Endothelial cell of umbilical vein (primary cell): Measurements from ENCODE around the gene GARIN5A. TPM values are rescaled to one million over a fixed set of nuclear protein-coding genes. Genes with fewer than 3 reads are reported as not detected.
"Not testable (repeated sequence)": the region's sequence is repeated elsewhere in the genome, so short reads cannot be mapped to it uniquely, and the experiment has no call there.

Source experiments
- BruUV-seq: library from RNA; stranded (reverse); fragments of 400-500 nt; replicated peaks from 2 replicates; lab custom pipeline; 2021; lab: Mats Ljungman, UMichigan
- CTCF ChIA-PET: fragments of 300-600, 350-600 bp; sonication (Branson Sonifier 250); formaldehyde crosslinking; loops from one replicate; lab custom pipeline; 2021; ENCODE audit warnings: antibody characterized with exemption, inconsistent platforms; lab: Charles Lee
- POLR2A ChIA-PET: fragments of 300-600, 350-600 bp; sonication (Branson Sonifier 250); formaldehyde crosslinking; loops from one replicate; lab custom pipeline; 2021; ENCODE audit warnings: antibody characterized with exemption, inconsistent platforms; lab: Charles Lee
- DNase-seq: peaks from one replicate; pipeline ENCODE4 v3.0.0-alpha.2; 2011; ENCODE audit warnings: low read depth, low spot score
- FAIRE-seq: peaks from 2 replicates; lab custom pipeline; 2011; peaks lifted over from hg19 to GRCh38; lab: Jason Lieb, UNC
- H2AFZ ChIP-seq: 2 replicates; pipeline ENCODE4 v1.6.0; 2012; ENCODE audit warnings: low read depth, low read length, control low read depth, inconsistent platforms
- H3K27ac ChIP-seq: 2 replicates; pipeline ENCODE4 v1.5.1; 2011; ENCODE audit warnings: low read depth, mild to moderate bottlenecking, control low read depth, low read length, moderate library complexity; ENCODE audit not compliant: insufficient read depth
- H3K27me3 ChIP-seq, 2 experiments: 2 replicates each; pipeline versions ENCODE4 v1.6.0 to v1.6.1; 2011; ENCODE audit warnings: low read length in 2 of 2, mixed read lengths in 1 of 2; ENCODE audit not compliant: control insufficient read depth in 2 of 2, insufficient read depth in 2 of 2
- H3K36me3 ChIP-seq, 2 experiments: 2 replicates in 1 of 2; 3 replicates in 1 of 2; pipeline ENCODE4 v1.5.1; 2011; ENCODE audit warnings: low read length in 2 of 2, mild to moderate bottlenecking in 1 of 2, moderate library complexity in 1 of 2; ENCODE audit not compliant: control insufficient read depth in 2 of 2, insufficient read depth in 2 of 2; ENCODE audit errors: extremely low read depth in 1 of 2
- H3K4me1 ChIP-seq: 3 replicates; pipeline ENCODE4 v1.5.1; 2011; ENCODE audit warnings: mild to moderate bottlenecking, low read length; ENCODE audit not compliant: control insufficient read depth, insufficient read depth; ENCODE audit errors: extremely low read depth
- H3K4me2 ChIP-seq: 2 replicates; pipeline ENCODE4 v1.6.1; 2011; ENCODE audit warnings: low read length, control low read depth, mixed read lengths; ENCODE audit not compliant: insufficient read depth
- H3K4me3 ChIP-seq, 3 experiments: fragments of 200-600 bp in 1 of 3; sonication (generic), shearing (Covaris generic) in 1 of 3; replicated peaks in 1 of 3; 2 replicates each; pipeline ENCODE4 v1.5.1; 2011 to 2016; ENCODE audit warnings: control low read depth in 3 of 3, low read length in 3 of 3, mild to moderate bottlenecking in 2 of 3, inconsistent platforms in 1 of 3, low read depth in 1 of 3, moderate library complexity in 1 of 3; ENCODE audit not compliant: insufficient read depth in 1 of 3
- H3K79me2 ChIP-seq: 2 replicates; pipeline ENCODE4 v1.6.0; 2012; ENCODE audit warnings: low read length, inconsistent platforms; ENCODE audit not compliant: control insufficient read depth, insufficient read depth
- H3K9ac ChIP-seq: replicated peaks from 2 replicates; pipeline ENCODE3; 2011; ENCODE audit warnings: low read length, control low read depth; ENCODE audit not compliant: insufficient read depth; ENCODE audit errors: extremely low read depth
- H3K9me1 ChIP-seq: replicated peaks from 3 replicates; pipeline ENCODE4 v1.6.0; 2011; ENCODE audit warnings: mild to moderate bottlenecking, low read length; ENCODE audit not compliant: control insufficient read depth, insufficient read depth; ENCODE audit errors: extremely low read depth
- H3K9me3 ChIP-seq: replicated peaks from 2 replicates; pipeline ENCODE4 v1.5.1; 2012; ENCODE audit warnings: low read length, inconsistent platforms; ENCODE audit not compliant: control insufficient read depth, insufficient read depth
- H4K20me1 ChIP-seq: replicated peaks from 2 replicates; pipeline ENCODE3; 2011; ENCODE audit warnings: mild to moderate bottlenecking, low read length; ENCODE audit not compliant: control insufficient read depth, insufficient read depth; ENCODE audit errors: extremely low read depth
- EZH2 ChIP-seq: IDR thresholded peaks from 2 replicates; pipeline ENCODE4 v1.6.1; 2012; ENCODE audit warnings: borderline replicate concordance, low read depth, mild to moderate bottlenecking, moderate library complexity, low read length, inconsistent platforms; ENCODE audit not compliant: severe bottlenecking
- FOS ChIP-seq: IDR thresholded peaks from 2 replicates; pipeline ENCODE4 v1.6.1; 2011; ENCODE audit warnings: mild to moderate bottlenecking, low read length, moderate library complexity, borderline replicate concordance; ENCODE audit not compliant: insufficient read depth
- MAX ChIP-seq: IDR thresholded peaks from 2 replicates; pipeline ENCODE4 v1.6.1; 2011; ENCODE audit not compliant: insufficient read depth, insufficient read length
- MYC ChIP-seq: IDR thresholded peaks from one replicate; pipeline ENCODE4 v1.6.1; 2011; ENCODE audit warnings: mild to moderate bottlenecking, low read depth, low read length
- POLR2A ChIP-seq: IDR thresholded peaks from 2 replicates; pipeline ENCODE4 v1.6.1; 2012; ENCODE audit warnings: low read depth, mild to moderate bottlenecking, control low read depth, low read length
- POLR2AphosphoS5 ChIP-seq: IDR thresholded peaks from 2 replicates; pipeline ENCODE4 v1.6.1; 2012; ENCODE audit warnings: low read depth, mild to moderate bottlenecking, control low read depth, low read length, moderate library complexity; ENCODE audit not compliant: insufficient read depth
- dilution Hi-C: fragments of 300-500 bp; cut with MboI; formaldehyde crosslinking; loops from one replicate; pipeline ENCODE4 v1.15.0; 2019; ENCODE audit warnings: low sequenced_read_pairs; ENCODE audit not compliant: extremely low pct_ligation_motif_present
- intact Hi-C: fragments of 100-400 bp; cut with micrococcal nuclease; formaldehyde crosslinking; loops from one replicate; pipeline ENCODE4 v1.10.0; 2022
- polyA plus RNA-seq, 4 experiments: library from polyadenylated mRNA; depleted of rRNA in 3 of 4; stranded (reverse) in 3 of 4; unstranded in 1 of 4; fragments of >200 nt; gene quantifications; 2 replicates each; pipeline versions ENCODE4 v1.2.1 to v1.2.3, GENCODE V29; 2011 to 2012; ENCODE audit warnings: missing spikeins in 1 of 4
- total RNA-seq: library from RNA; stranded (reverse); gene quantifications from 2 replicates; pipeline ENCODE4 v1.2.3, GENCODE V29; 2021
- TF ChIP-seq, protein P1 (sequence below), 2 donors: IDR thresholded peaks; 1 replicate in 1 of 2; 2 replicates in 1 of 2; pipeline ENCODE4 v1.5.1; 2011; ENCODE audit warnings: low read length in 2 of 2, mild to moderate bottlenecking in 2 of 2, moderate library complexity in 2 of 2, control low read depth in 1 of 2, inconsistent platforms in 1 of 2, low read depth in 1 of 2; ENCODE audit not compliant: insufficient read depth in 1 of 2; ENCODE audit errors: extremely low read depth in 1 of 2

The GARIN5A gene
- total and polyA plus RNA-seq, 2 donors (not counting 3 experiments of a cell fraction or from before 2014, with no cell fraction given): 0.44 to 0.76 TPM

- dilution Hi-C loops: no loop called here
- no peaks in the 10 kb centered on the region for H3K36me3 ChIP-seq
- no peaks in the 10 kb centered on the region for H3K9me1 ChIP-seq
- TF ChIP-seq POLR2A (no peak), POLR2AphosphoS5 (no peak), EZH2 (no peak), FOS (no peak), MAX (no peak), MYC (no peak)
- TF ChIP-seq, protein P1, sequence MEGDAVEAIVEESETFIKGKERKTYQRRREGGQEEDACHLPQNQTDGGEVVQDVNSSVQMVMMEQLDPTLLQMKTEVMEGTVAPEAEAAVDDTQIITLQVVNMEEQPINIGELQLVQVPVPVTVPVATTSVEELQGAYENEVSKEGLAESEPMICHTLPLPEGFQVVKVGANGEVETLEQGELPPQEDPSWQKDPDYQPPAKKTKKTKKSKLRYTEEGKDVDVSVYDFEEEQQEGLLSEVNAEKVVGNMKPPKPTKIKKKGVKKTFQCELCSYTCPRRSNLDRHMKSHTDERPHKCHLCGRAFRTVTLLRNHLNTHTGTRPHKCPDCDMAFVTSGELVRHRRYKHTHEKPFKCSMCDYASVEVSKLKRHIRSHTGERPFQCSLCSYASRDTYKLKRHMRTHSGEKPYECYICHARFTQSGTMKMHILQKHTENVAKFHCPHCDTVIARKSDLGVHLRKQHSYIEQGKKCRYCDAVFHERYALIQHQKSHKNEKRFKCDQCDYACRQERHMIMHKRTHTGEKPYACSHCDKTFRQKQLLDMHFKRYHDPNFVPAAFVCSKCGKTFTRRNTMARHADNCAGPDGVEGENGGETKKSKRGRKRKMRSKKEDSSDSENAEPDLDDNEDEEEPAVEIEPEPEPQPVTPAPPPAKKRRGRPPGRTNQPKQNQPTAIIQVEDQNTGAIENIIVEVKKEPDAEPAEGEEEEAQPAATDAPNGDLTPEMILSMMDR (IDR thresholded peaks at IDR 0.05; ENCODE audit: extremely low read depth in 1 of 2, insufficient read depth in 1 of 2, low read depth in 1 of 2, low read length in 2 of 2): no peak
- intact Hi-C loops: no loop called here
- BruUV-seq: no TSS peak
- ChIA-PET CTCF (no interaction called here), POLR2A (no interaction called here)
- no peaks in the 10 kb centered on the region for H4K20me1 ChIP-seq
- no peaks in the 10 kb centered on the region for H3K9me3 ChIP-seq
- no peak overlapping the region for H3K4me2 ChIP-seq
- DNase-seq (no peak), FAIRE-seq (no peak)
- no peaks in the 10 kb centered on the region for H3K4me1 ChIP-seq
- H3K79me2 ChIP-seq: no peaks in the 10 kb centered on the region
- no peak overlapping the region for H3K4me3 ChIP-seq
- H3K27ac ChIP-seq: no peak overlapping the region
- H3K9ac ChIP-seq: no peak overlapping the region
- no peaks in the 10 kb centered on the region for H3K27me3 ChIP-seq
- H2AFZ ChIP-seq: no peak overlapping the region
Measured at GRCh38 chr19:50444059-50444458, 32.6 kb downstream of the GARIN5A start.

DNA sequence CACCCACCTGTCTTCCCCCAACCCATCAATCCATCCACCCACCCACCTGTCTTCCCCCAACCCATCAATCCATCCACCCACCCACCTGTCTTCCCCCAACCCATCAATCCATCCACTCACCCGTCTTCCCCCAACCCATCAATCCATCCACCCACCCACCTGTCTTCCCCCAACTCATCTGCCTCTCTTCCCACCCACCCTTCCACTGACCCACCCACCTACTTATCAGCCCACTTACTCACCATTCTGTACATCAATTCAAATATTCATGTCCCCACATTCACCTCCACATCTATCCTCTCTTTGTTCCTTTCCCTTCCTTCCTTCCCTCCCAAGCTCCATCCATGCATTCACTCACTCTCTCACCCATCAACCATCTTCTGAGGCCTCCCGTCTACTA is 37.5 kb downstream of the GARIN5A start:
- H3K4me3 ChIP-seq, dilution Hi-C loops, BruUV-seq, H3K9me3 ChIP-seq, H3K79me2 ChIP-seq, H3K27ac ChIP-seq, FAIRE-seq, H3K27me3 ChIP-seq, H3K4me2 ChIP-seq, H2AFZ ChIP-seq, POLR2A ChIA-PET, CTCF ChIA-PET, H3K9ac ChIP-seq, DNase-seq, H4K20me1 ChIP-seq, H3K4me1 ChIP-seq, H3K36me3 ChIP-seq, H3K9me1 ChIP-seq, intact Hi-C loops: not testable (repeated sequence)
